Coronary artery (tissue), 2 donors: ENCODE results near the gene C22orf42.
A peak's percentile ranks its signal among the peaks of the same experiment; 100 is the strongest.
"Not testable (repeated sequence)": the region's sequence is repeated elsewhere in the genome, so short reads cannot be mapped to it uniquely, and the experiment has no call there.

Source experiments
- DNase-seq: peaks from one replicate; pipeline ENCODE4 v3.0.0-alpha.2; 2017; ENCODE audit warnings: low spot score
- H3K27ac ChIP-seq, 2 donors: fragments of 200-600 bp; sonication (generic); one replicate each; pipeline ENCODE4 v1.5.1; 2016 to 2019
- H3K4me3 ChIP-seq: fragments of 200-600 bp; sonication (generic); 2 replicates; pipeline ENCODE4 v1.5.1; 2016; ENCODE audit warnings: mild to moderate bottlenecking, moderate library complexity
- CTCF ChIP-seq: fragments of 200-600 bp; sonication (generic); IDR thresholded peaks from one replicate; pipeline ENCODE4 v1.5.1; 2019; ENCODE audit warnings: antibody characterized with exemption

C22orf42 gene

GRCh38 chr22:32199961-32200360 is 40.9 kb upstream of the C22orf42 start:
- no peak for DNase-seq
- no peak for TF ChIP-seq CTCF
- Histone ChIP-seq H3K4me3 (no peak overlapping the region), H3K27ac (no peak overlapping the region)

GRCh38 chr22:32199341-32199740 is 40.2 kb upstream of the C22orf42 start:
- H3K4me3 ChIP-seq: no peak overlapping the region
- no peak for DNase-seq
- TF ChIP-seq CTCF: no peak
- H3K27ac ChIP-seq: no peak overlapping the region

GRCh38 chr22:32197553-32198226 is 38.6 kb upstream of the C22orf42 start:
- not testable (repeated sequence) for H3K27ac ChIP-seq, DNase-seq, H3K4me3 ChIP-seq

GRCh38 chr22:32195900-32196299 is 36.8 kb upstream of the C22orf42 start:
- not testable (repeated sequence) for H3K4me3 ChIP-seq, H3K27ac ChIP-seq, DNase-seq

GRCh38 chr22:32193346-32193745 is 34.2 kb upstream of the C22orf42 start:
- DNase-seq, H3K27ac ChIP-seq: not testable (repeated sequence)

GRCh38 chr22:32191021-32191420 is 31.9 kb upstream of the C22orf42 start:
- not testable (repeated sequence) for H3K4me3 ChIP-seq, DNase-seq, H3K27ac ChIP-seq

More at GRCh38 chr22:32193346-32193745, 34.2 kb upstream of the C22orf42 start:
- not testable (repeated sequence) for H3K4me3 ChIP-seq

GRCh38 chr22:32185821-32186220 is 26.7 kb upstream of the C22orf42 start:
- Histone ChIP-seq H3K4me3 (no peak overlapping the region), H3K27ac (no peak overlapping the region)
- peak; percentile 62 for DNase-seq
- no peak for TF ChIP-seq CTCF

- Histone ChIP-seq H3K4me3 (no peak overlapping the region), H3K27ac (no peak overlapping the region)
- no peak for DNase-seq
- no peak for TF ChIP-seq CTCF
Measured at GRCh38 chr22:32183625-32184024, 24.5 kb upstream of the C22orf42 start.

- no peak for DNase-seq
- Histone ChIP-seq H3K27ac (no peak overlapping the region), H3K4me3 (no peak overlapping the region)
- TF ChIP-seq CTCF: no peak
Measured at GRCh38 chr22:32181043-32181442, 21.9 kb upstream of the C22orf42 start.
